Thymus (tissue), 11 donors: ENCODE results near the gene SLC25A45. TPM values are rescaled to one million over a fixed set of nuclear protein-coding genes. Genes with fewer than 3 reads are reported as not detected.

ENCODE experiments used
- DNase-seq, 9 donors: peaks; one replicate each; pipeline ENCODE4 v3.0.0-alpha.2; 2013; ENCODE audit warnings: low spot score in 9 of 9, low read depth in 6 of 9, missing footprints in 1 of 9
- H3K27ac ChIP-seq, 2 donors: one replicate each; pipeline ENCODE4 v1.5.1; 2013; ENCODE audit warnings: control low read depth in 1 of 2, low read depth in 1 of 2, low read length in 1 of 2, mild to moderate bottlenecking in 1 of 2, moderate library complexity in 1 of 2
- H3K27me3 ChIP-seq, 2 donors: one replicate each; pipeline ENCODE4 v1.5.1; 2013; ENCODE audit warnings: low read length in 1 of 2; ENCODE audit not compliant: control insufficient read depth in 2 of 2, insufficient read depth in 1 of 2
- H3K36me3 ChIP-seq, 2 donors: one replicate each; pipeline ENCODE4 v1.5.1; 2013; ENCODE audit warnings: low read length in 1 of 2, mild to moderate bottlenecking in 1 of 2, moderate library complexity in 1 of 2; ENCODE audit not compliant: control insufficient read depth in 2 of 2, insufficient read depth in 2 of 2
- H3K4me1 ChIP-seq, 2 donors: one replicate each; pipeline ENCODE4 v1.5.1; 2013; ENCODE audit warnings: low read length in 2 of 2; ENCODE audit not compliant: control insufficient read depth in 2 of 2, insufficient read depth in 2 of 2
- H3K4me3 ChIP-seq, 2 donors: one replicate each; pipeline ENCODE4 v1.5.1; 2013; ENCODE audit warnings: low read length in 2 of 2, control low read depth in 1 of 2, mild to moderate bottlenecking in 1 of 2
- H3K9me3 ChIP-seq, 2 donors: one replicate each; pipeline ENCODE4 v1.5.1; 2013; ENCODE audit warnings: low read length in 1 of 2, mild to moderate bottlenecking in 1 of 2; ENCODE audit not compliant: control insufficient read depth in 2 of 2, insufficient read depth in 1 of 2
- WGBS: extraction: QIAGEN DNeasy Blood & Tissue Kit; methylation state at CpG from one replicate; pipeline ENCODE4 v1.1.7; 2013; 5-methylcytosine and 5-hydroxymethylcytosine counted together
- polyA plus RNA-seq: library from polyadenylated mRNA; stranded (reverse); fragments of 200-250 nt; gene quantifications from one replicate; pipeline ENCODE4 v1.2.3, GENCODE V29; 2013
- total RNA-seq: library from RNA; stranded (reverse); fragments of 120-200 nt; gene quantifications from one replicate; pipeline ENCODE4 v1.2.4, GENCODE V29; 2013
- donor health status: healthy.

SLC25A45 gene
- total and polyA plus RNA-seq, 2 donors, result 8.1 to 35.3 TPM

- Histone ChIP-seq H3K4me3 (no peak overlapping the region), H3K9me3 (no peaks in the 10 kb centered on the region), H3K36me3 (peaks cover 65 to 72% of the 10 kb centered on the region in 2 donors), H3K4me1 (peaks cover 15 to 17% of the 10 kb centered on the region in 2 donors), H3K27me3 (no peaks in the 10 kb centered on the region), H3K27ac (no peak overlapping the region)
- no peak for DNase-seq
- 97% methylated on average over 10 of the region's 10 CpGs for WGBS
These were observed 17.4 kb upstream of the SLC25A45 start for GRCh38 chr11:65399845-65400244.

- Histone ChIP-seq H3K27me3 (no peaks in the 10 kb centered on the region), H3K27ac (no peak overlapping the region), H3K4me3 (no peak overlapping the region), H3K4me1 (peaks cover 10 to 11% of the 10 kb centered on the region in 2 donors), H3K9me3 (no peaks in the 10 kb centered on the region), H3K36me3 (peaks cover 65 to 72% of the 10 kb centered on the region in 2 donors)
- WGBS, result 97% methylated on average over 13 of the region's 13 CpGs
- DNase-seq, result no peak
These were observed 16.8 kb upstream of the SLC25A45 start for GRCh38 chr11:65399249-65399648.

GRCh38 chr11:65398362-65398910, 16.0 kb upstream of the SLC25A45 start:
- DNase-seq, result no peak
- peaks cover 65 to 72% of the 10 kb centered on the region in 2 donors for H3K36me3 ChIP-seq
- H3K4me1 ChIP-seq, result peaks cover 3% of the 10 kb centered on the region in 2 donors
- 98% methylated on average over 16 of the region's 16 CpGs for WGBS
- H3K27me3 ChIP-seq, result no peaks in the 10 kb centered on the region
- H3K9me3 ChIP-seq, result no peaks in the 10 kb centered on the region
- H3K4me3 ChIP-seq, result no peak overlapping the region
- no peak overlapping the region for H3K27ac ChIP-seq

- Histone ChIP-seq H3K4me3 (no peak overlapping the region), H3K4me1 (no peaks in the 10 kb centered on the region), H3K27ac (no peak overlapping the region), H3K36me3 (peaks cover 77 to 79% of the 10 kb centered on the region in 2 donors), H3K9me3 (peaks cover 0 to 5% of the 10 kb centered on the region in 2 donors), H3K27me3 (no peaks in the 10 kb centered on the region)
- 97% methylated on average over 38 of the region's 38 CpGs for WGBS
- no peak for DNase-seq
These were observed 14.6 kb upstream of the SLC25A45 start for GRCh38 chr11:65396769-65397745.

GRCh38 chr11:65395961-65396530, 13.6 kb upstream of the SLC25A45 start:
- DNase-seq, result no peak
- H3K4me1 ChIP-seq, result no peaks in the 10 kb centered on the region
- WGBS, result 98% methylated on average over 15 of the region's 15 CpGs

GRCh38 chr11:65394125-65394536, 11.7 kb upstream of the SLC25A45 start:
- 96% methylated on average over 20 of the region's 20 CpGs for WGBS
- peaks cover 0 to 5% of the 10 kb centered on the region in 2 donors for H3K9me3 ChIP-seq

More at GRCh38 chr11:65395961-65396530, 13.6 kb upstream of the SLC25A45 start:
- Histone ChIP-seq H3K36me3 (peaks cover 77 to 82% of the 10 kb centered on the region in 2 donors), H3K4me3 (no peak overlapping the region), H3K27me3 (no peaks in the 10 kb centered on the region), H3K9me3 (peaks cover 0 to 5% of the 10 kb centered on the region in 2 donors), H3K27ac (no peak overlapping the region)

GRCh38 chr11:65393513-65394079, 11.2 kb upstream of the SLC25A45 start:
- 98% methylated on average over 17 of the region's 17 CpGs for WGBS
- peaks cover 65 to 80% of the 10 kb centered on the region in 2 donors for H3K36me3 ChIP-seq
- peaks cover 0 to 19% of the 10 kb centered on the region in 2 donors for H3K4me1 ChIP-seq
- no peak for DNase-seq
- no peaks in the 10 kb centered on the region for H3K27me3 ChIP-seq
- no peak overlapping the region for H3K27ac ChIP-seq
- H3K4me3 ChIP-seq, result no peak overlapping the region
- peaks cover 0 to 5% of the 10 kb centered on the region in 2 donors for H3K9me3 ChIP-seq

More at GRCh38 chr11:65394125-65394536, 11.7 kb upstream of the SLC25A45 start:
- no peak overlapping the region for H3K4me3 ChIP-seq
- DNase-seq, result no peak
- no peak overlapping the region for H3K27ac ChIP-seq
- no peaks in the 10 kb centered on the region for H3K27me3 ChIP-seq
- H3K4me1 ChIP-seq, result peaks cover 0 to 14% of the 10 kb centered on the region in 2 donors
- peaks cover 66 to 82% of the 10 kb centered on the region in 2 donors for H3K36me3 ChIP-seq

GRCh38 chr11:65392899-65393298, 10.5 kb upstream of the SLC25A45 start:
- Histone ChIP-seq H3K4me1 (peaks cover 4 to 26% of the 10 kb centered on the region in 2 donors), H3K27me3 (no peaks in the 10 kb centered on the region), H3K9me3 (peaks cover 0 to 5% of the 10 kb centered on the region in 2 donors), H3K4me3 (no peak overlapping the region), H3K27ac (no peak overlapping the region), H3K36me3 (peaks cover 58 to 76% of the 10 kb centered on the region in 2 donors)
- 97% methylated on average over 5 of the region's 5 CpGs for WGBS
- DNase-seq, result no peak
